ENCODE measurements around the gene OOSP3. TPM values are rescaled to one million over a fixed set of nuclear protein-coding genes. Genes with fewer than 3 reads are reported as not detected.
"Not testable (repeated sequence)": the region's sequence is repeated elsewhere in the genome, so short reads cannot be mapped to it uniquely, and the experiment has no call there.

Gene OOSP3
- total RNA-seq, 2 donors from 2014 or later: not detected

GRCh38 chr11:59900366-59901126 lies 22.0 kb downstream of the OOSP3 start:
- no peak for TF ChIP-seq CTCF (conservative IDR thresholded peaks at IDR 0.05)
- H3K9me3 Mint-ChIP-seq: no peaks in the 10 kb centered on the region
- H3K27ac Mint-ChIP-seq: no peak overlapping the region
- no peak for DNase-seq
- H3K27me3 ChIP-seq (ENCODE audit: control insufficient read depth, insufficient read depth, low read length, poor library complexity, severe bottlenecking): no peaks in the 10 kb centered on the region
- H3K27me3 Mint-ChIP-seq (ENCODE audit: insufficient read depth): no peaks in the 10 kb centered on the region
- H3K9ac ChIP-seq (ENCODE audit: extremely low read depth, low read length, poor library complexity, severe bottlenecking): no peak overlapping the region
- H3K4me1 ChIP-seq (ENCODE audit: control insufficient read depth, insufficient read depth, low read length): no peaks in the 10 kb centered on the region
- H3K9me3 ChIP-seq (ENCODE audit: control insufficient read depth, low read length): no peaks in the 10 kb centered on the region
- no peak overlapping the region for H3K4me3 ChIP-seq (ENCODE audit: low read length)
- no peaks in the 10 kb centered on the region for H3K36me3 Mint-ChIP-seq (ENCODE audit: low read depth)
- no peaks in the 10 kb centered on the region for H3K4me1 Mint-ChIP-seq
- H3K36me3 ChIP-seq (ENCODE audit: control insufficient read depth, insufficient read depth, low read length): no peaks in the 10 kb centered on the region
- H3K27ac ChIP-seq (ENCODE audit: low read depth, low read length): no peak overlapping the region
- H3K4me3 Mint-ChIP-seq: no peak overlapping the region
- 94 to 95% methylated on average over 2 to 6 of the region's 6 CpGs for WGBS, 2 experiments (ENCODE audit: insufficient coverage in 1 of 2, insufficient read length in 1 of 2)

GRCh38 chr11:59901306-59901705 lies 22.7 kb downstream of the OOSP3 start:
- Mint-ChIP-seq H3K27me3 (ENCODE audit: insufficient read depth) (no peaks in the 10 kb centered on the region), H3K27ac (no peak overlapping the region), H3K4me3 (no peak overlapping the region), H3K9me3 (peaks cover 1% of the 10 kb centered on the region), H3K36me3 (ENCODE audit: low read depth) (no peaks in the 10 kb centered on the region), H3K4me1 (no peaks in the 10 kb centered on the region)
- no peak for DNase-seq
- no peak for TF ChIP-seq CTCF (conservative IDR thresholded peaks at IDR 0.05)
- Histone ChIP-seq H3K27me3 (ENCODE audit: control insufficient read depth, insufficient read depth, low read length, poor library complexity, severe bottlenecking) (no peaks in the 10 kb centered on the region), H3K4me3 (ENCODE audit: low read length) (no peak overlapping the region), H3K27ac (ENCODE audit: low read depth, low read length) (no peak overlapping the region), H3K36me3 (ENCODE audit: control insufficient read depth, insufficient read depth, low read length) (no peaks in the 10 kb centered on the region), H3K9me3 (ENCODE audit: control insufficient read depth, low read length) (no peaks in the 10 kb centered on the region), H3K9ac (ENCODE audit: extremely low read depth, low read length, poor library complexity, severe bottlenecking) (no peak overlapping the region), H3K4me1 (ENCODE audit: control insufficient read depth, insufficient read depth, low read length) (no peaks in the 10 kb centered on the region)
- 100% methylated on average over 1 of the region's 1 CpG; no CpG with 5 or more reads in 1 of the 2 experiments for WGBS, 2 experiments (ENCODE audit: insufficient coverage in 1 of 2, insufficient read length in 1 of 2)

- WGBS, 2 experiments (ENCODE audit: insufficient coverage in 1 of 2, insufficient read length in 1 of 2): 90% methylated on average over 2 of the region's 2 CpGs; no CpG with 5 or more reads in 1 of the 2 experiments
- H3K27me3 Mint-ChIP-seq (ENCODE audit: insufficient read depth); H3K4me3 ChIP-seq (ENCODE audit: low read length); H3K27ac Mint-ChIP-seq; DNase-seq; H3K9me3 Mint-ChIP-seq; H3K36me3 Mint-ChIP-seq (ENCODE audit: low read depth); H3K27ac ChIP-seq (ENCODE audit: low read depth, low read length); H3K4me1 ChIP-seq (ENCODE audit: control insufficient read depth, insufficient read depth, low read length); H3K4me3 Mint-ChIP-seq; H3K27me3 ChIP-seq (ENCODE audit: control insufficient read depth, insufficient read depth, low read length, poor library complexity, severe bottlenecking); H3K9me3 ChIP-seq (ENCODE audit: control insufficient read depth, low read length); H3K4me1 Mint-ChIP-seq; H3K9ac ChIP-seq (ENCODE audit: extremely low read depth, low read length, poor library complexity, severe bottlenecking); H3K36me3 ChIP-seq (ENCODE audit: control insufficient read depth, insufficient read depth, low read length): not testable (repeated sequence)
Observed at GRCh38 chr11:59903569-59903968, 25.0 kb downstream of the OOSP3 start.
